Activated CD4-positive, alpha-beta T cell treated with anti-CD3 and anti-CD28 coated beads for 36 hours (primary cell): ENCODE measurements around the gene DEPDC5. TPM values are rescaled to one million over a fixed set of nuclear protein-coding genes. Genes with fewer than 3 reads are reported as not detected.

Experiments
- ATAC-seq: fragments of 200-7000 bp; cut with Tn5 transposase; one replicate; pipeline ENCODE4 v1.10.0; 2021; ENCODE audit warnings: mild to moderate bottlenecking, moderate library complexity
- CTCF ChIA-PET: fragments of 350-600 bp; sonication (Branson Sonifier 250); formaldehyde crosslinking; loops from one replicate; lab custom pipeline; 2021; ENCODE audit warnings: antibody characterized with exemption; lab: Charles Lee
- POLR2A ChIA-PET: fragments of 350-600 bp; sonication (Branson Sonifier 250); formaldehyde crosslinking; loops from one replicate; lab custom pipeline; 2021; ENCODE audit warnings: antibody characterized with exemption, inconsistent platforms; lab: Charles Lee
- DNase-seq: peaks from one replicate; pipeline ENCODE4 v3.0.0-alpha.2; 2020
- H3K27ac Mint-ChIP-seq: one replicate; pipeline ENCODE4 v1.8.0; 2021; ENCODE audit warnings: mixed read lengths
- H3K27me3 Mint-ChIP-seq: one replicate; pipeline ENCODE4 v1.8.0; 2021; ENCODE audit warnings: mixed read lengths
- H3K36me3 Mint-ChIP-seq: one replicate; pipeline ENCODE4 v1.8.0; 2021; ENCODE audit warnings: low read depth, mixed read lengths
- H3K4me1 Mint-ChIP-seq: one replicate; pipeline ENCODE4 v1.8.0; 2021; ENCODE audit warnings: mixed read lengths
- H3K4me3 Mint-ChIP-seq: one replicate; pipeline ENCODE4 v1.8.0; 2021; ENCODE audit warnings: mild to moderate bottlenecking, moderate library complexity, mixed read lengths
- H3K9me3 Mint-ChIP-seq: one replicate; pipeline ENCODE4 v1.8.0; 2021; ENCODE audit warnings: low read depth, mixed read lengths
- intact Hi-C, 2 experiments: fragments of 100-400 bp; cut with DNase I in 1 of 2; cut with micrococcal nuclease in 1 of 2; formaldehyde crosslinking; loops; one replicate each; pipeline versions ENCODE4 v1.14.2 to v1.15.1; 2022 to 2024; cut with DNase I, micrococcal nuclease
- total RNA-seq, 2 experiments: library from RNA; stranded (reverse); gene quantifications; one replicate each; pipeline ENCODE4 v1.2.3, GENCODE V29; 2021

The DEPDC5 gene
- total RNA-seq, 2 experiments from 2014 or later, result 35.3 to 47.1 TPM

DNA sequence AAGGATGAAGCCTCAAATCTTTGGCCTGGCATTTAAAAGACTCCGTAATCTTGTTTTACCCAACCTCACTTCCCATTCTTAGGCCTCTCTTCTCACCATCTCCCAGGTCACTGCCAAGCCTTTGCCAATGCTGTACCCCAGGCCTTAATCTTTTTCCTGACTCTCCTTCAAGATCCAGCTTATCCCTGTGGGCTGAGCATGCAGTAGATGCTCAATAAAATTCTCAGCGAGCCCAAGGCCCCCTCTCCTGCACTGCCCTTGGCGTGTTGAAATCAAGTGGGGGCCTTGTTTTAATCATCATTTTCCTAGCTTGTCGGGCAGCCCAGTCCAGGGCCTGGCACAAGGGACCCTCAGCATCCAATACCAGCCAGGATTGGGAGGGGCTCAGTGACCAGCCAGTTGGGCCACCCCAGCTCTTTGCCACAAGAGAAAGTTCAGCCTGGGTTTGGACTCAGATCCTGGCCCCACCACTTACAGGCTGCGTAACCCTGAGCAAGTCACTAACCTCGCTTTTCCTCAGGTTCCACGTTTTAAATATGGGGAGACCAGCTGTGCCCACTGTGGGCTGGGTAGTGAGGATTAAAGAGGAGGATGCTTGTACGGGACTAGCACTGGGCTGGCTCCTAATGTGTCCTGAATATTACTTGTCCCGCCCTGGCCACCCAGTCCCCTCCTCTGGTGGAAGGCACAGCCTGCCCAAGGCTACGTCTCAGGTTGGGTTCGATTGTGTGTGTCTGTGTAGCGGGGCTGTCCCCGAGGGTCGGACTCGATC is 189.6 kb downstream of the DEPDC5 start:
- no peak for DNase-seq
- peak overlapping the region; percentile 67 for H3K27ac Mint-ChIP-seq
- H3K36me3 Mint-ChIP-seq, result peaks cover 12% of the 10 kb centered on the region
- CTCF ChIA-PET, result interaction anchor here (1.3 to 3.1 kb wide), 2 partner anchors 27 to 281 kb away, joined by 3 to 11 read pairs; partner anchors contain the start of gene PISD
- no peak for ATAC-seq
- peaks cover 21% of the 10 kb centered on the region for H3K4me1 Mint-ChIP-seq
- intact Hi-C loops, result loop anchor here in 1 of 2 experiments (10.0 kb wide), 2 partner anchors 449 to 599 kb away; partner anchors contain the start of genes PATZ1 and SFI1
- no peaks in the 10 kb centered on the region for H3K27me3 Mint-ChIP-seq
- POLR2A ChIA-PET, result interaction anchor here (0.6 kb wide), 1 partner anchor 132 kb away, joined by 3 read pairs; no protein-coding TSS in a partner anchor
- H3K4me3 Mint-ChIP-seq, result no peak overlapping the region
- H3K9me3 Mint-ChIP-seq, result no peaks in the 10 kb centered on the region

DNA sequence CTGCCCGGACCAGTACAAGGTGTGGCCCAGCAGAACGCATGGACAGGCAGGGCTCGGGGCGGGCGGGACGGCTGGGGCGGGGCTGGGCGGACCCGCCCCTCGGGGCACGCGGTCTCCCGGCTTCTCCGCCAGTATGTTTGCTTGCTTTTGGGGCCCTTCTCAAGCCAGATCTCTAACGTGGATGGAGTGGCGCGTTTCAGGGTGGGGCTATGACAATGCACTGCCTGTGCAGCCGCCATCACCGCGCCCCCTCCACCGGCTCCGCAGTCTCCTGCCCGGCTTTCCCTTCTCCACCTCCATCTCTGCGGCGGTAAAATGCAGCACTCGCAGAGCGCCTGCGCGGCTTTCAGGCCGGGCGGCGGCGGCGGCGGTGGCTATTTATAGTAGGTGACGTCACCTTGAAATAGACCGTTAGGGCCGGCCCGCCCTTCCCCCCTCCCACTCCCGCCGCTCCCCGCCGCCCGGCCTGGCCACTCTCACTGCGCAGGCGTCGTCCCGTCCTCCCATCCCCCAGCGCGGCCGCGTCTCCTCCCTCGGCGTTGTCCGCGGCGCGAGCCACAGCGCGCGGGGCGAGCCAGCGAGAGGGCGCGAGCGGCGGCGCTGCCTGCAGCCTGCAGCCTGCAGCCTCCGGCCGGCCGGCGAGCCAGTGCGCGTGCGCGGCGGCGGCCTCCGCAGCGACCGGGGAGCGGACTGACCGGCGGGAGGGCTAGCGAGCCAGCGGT is 190.3 kb downstream of the DEPDC5 start, which contains the start of gene YWHAH:
Gene YWHAH (plus strand): TSS at position 558 of the 722 bp plus-strand sequence. CDS start 199 bp downstream, outside the sequence.
- intact Hi-C loops, result loop anchor here (1.0 to 10.0 kb wide), 13 partner anchors 26 to 651 kb away; partner anchors contain the start of genes DRG1 (in 1 of the 2), FBXO7 (in 1 of the 2), PATZ1 (in 1 of the 2) and PIK3IP1 (in 1 of the 2)
- Mint-ChIP-seq H3K36me3 (peaks cover 17% of the 10 kb centered on the region), H3K9me3 (no peaks in the 10 kb centered on the region), H3K4me1 (peaks cover 21% of the 10 kb centered on the region), H3K4me3 (no peak within 1 kb of the TSS), H3K27me3 (no peaks in the 10 kb centered on the region), H3K27ac (peak within 1 kb of the TSS; percentile 84)
- ChIA-PET POLR2A (no interaction called here), CTCF (interaction anchor here (1.3 to 3.1 kb wide), 3 partner anchors 26 to 282 kb away, joined by 3 to 11 read pairs (median 7); partner anchors contain the start of gene PISD)
- peak; percentile 73 for ATAC-seq
- peak; percentile 96 for DNase-seq

DNA sequence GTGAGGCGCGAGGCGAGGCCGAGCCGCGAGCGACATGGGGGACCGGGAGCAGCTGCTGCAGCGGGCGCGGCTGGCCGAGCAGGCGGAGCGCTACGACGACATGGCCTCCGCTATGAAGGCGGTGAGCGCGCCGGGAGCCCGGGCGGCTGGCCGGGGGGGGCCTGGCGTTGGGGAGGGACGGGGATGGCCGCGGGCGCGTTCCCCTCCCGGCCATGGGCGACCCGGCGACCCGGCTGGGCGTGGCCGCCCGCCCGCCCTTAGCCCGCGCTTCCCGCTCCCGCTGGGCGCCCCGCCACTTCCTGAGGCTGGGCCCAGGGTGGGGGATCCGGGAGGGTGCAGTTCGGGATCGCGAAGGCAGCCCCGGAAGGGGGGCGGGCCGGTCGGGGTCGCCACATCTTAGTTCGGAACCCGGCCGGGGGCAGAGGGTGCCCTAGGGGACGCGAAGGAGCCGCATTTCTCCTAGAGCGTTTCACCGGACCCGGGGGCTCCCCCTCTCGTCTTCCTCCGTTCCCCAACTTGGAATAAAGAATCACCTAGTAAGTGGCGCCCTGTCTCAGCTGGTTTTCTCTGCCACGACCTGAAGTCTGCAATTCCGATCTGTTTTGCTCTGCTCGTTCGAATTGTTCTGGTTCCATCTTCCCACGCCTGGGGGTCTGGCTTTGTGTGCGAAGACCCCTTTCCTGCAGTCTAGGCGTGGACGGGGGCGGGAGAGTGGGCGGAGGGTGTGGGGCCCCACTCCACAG is 191.1 kb downstream of the DEPDC5 start:
- ATAC-seq, result peak; percentile 18
- Mint-ChIP-seq H3K27me3 (no peaks in the 10 kb centered on the region), H3K36me3 (peaks cover 21% of the 10 kb centered on the region), H3K4me3 (no peak overlapping the region), H3K9me3 (no peaks in the 10 kb centered on the region), H3K4me1 (peaks cover 21% of the 10 kb centered on the region), H3K27ac (no peak overlapping the region)
- peak; percentile 56 for DNase-seq
- ChIA-PET CTCF (interaction anchor here (0.6 to 3.1 kb wide), 4 partner anchors 25 to 308 kb away, joined by 3 to 11 read pairs (median 5); no protein-coding TSS in a partner anchor), POLR2A (no interaction called here)
- intact Hi-C loops, result loop anchor here (1.0 to 10.0 kb wide), 14 partner anchors 25 to 652 kb away; partner anchors contain the start of genes DEPDC5 (in 1 of the 2), DRG1 (in 1 of the 2), FBXO7 (in 1 of the 2) and PATZ1 (in 1 of the 2)

DNA sequence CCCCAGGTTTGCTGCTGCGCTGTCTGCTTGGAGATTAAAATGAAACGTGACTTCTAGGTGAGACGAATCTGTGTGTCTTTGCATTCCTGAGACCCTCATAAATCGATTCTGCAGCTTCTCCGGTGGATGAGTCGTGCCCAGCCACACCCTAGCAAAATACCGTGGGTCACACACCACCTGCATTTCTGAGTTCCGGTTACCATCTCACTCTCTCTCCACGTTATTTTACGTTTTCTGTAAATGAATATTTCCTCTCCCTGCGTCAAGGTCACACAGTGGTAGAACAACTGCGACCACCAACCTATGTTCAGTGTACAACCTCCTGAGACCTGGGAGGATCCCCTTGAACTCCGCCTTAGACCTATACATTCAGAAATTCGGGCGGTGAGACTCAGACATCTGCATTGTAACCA is 191.6 kb downstream of the DEPDC5 start:
- ATAC-seq (no peak), DNase-seq (peak; percentile 34)
- Mint-ChIP-seq H3K9me3 (no peaks in the 10 kb centered on the region), H3K4me1 (peaks cover 24% of the 10 kb centered on the region), H3K36me3 (peaks cover 24% of the 10 kb centered on the region), H3K27me3 (no peaks in the 10 kb centered on the region), H3K4me3 (no peak overlapping the region), H3K27ac (no peak overlapping the region)
- ChIA-PET POLR2A (no interaction called here), CTCF (interaction anchor here (0.6 to 3.1 kb wide), 6 partner anchors 13 to 307 kb away, joined by 3 to 11 read pairs (median 4); partner anchors contain the start of gene PISD)
- intact Hi-C loops, result loop anchor here (2.0 to 10.0 kb wide), 7 partner anchors 25 to 653 kb away; partner anchors contain the start of genes DEPDC5 (in 1 of the 2), FBXO7 (in 1 of the 2), PATZ1 (in 1 of the 2) and PIK3IP1 (in 1 of the 2)

DNA sequence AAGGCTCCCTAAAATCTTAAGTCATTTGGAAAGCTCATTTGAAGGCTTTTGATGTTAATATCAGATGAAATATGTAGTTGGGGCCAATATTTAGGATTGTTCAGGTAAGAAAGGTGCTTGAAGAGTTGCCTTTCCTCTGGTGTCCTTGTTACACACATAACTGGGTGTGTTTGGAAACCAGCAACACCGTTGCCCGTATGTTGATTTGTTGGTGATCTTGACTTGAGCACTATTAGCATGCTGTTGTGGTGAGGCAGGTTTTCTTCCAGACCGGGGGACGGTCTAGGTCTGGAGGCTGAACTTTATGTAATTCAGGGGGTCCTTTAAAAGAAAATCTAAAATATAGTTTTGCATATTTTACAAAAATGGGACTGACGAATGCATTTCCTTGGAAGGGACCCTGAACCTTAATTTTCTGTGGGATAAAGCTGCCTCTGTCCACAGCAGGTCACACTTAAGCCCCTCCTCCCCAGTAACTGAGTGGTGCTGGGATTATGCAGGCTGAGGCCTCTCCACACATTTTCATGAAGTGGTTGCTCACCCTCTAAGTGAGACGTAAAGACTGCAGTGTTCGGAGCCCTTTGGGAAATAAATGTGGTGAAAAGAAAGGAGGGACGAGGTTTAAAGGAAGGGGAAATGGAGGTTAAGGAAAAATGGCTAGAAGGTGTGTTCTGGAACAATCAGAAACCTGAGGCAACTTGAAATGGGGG is 192.3 kb downstream of the DEPDC5 start:
- CTCF ChIA-PET, result interaction anchor here (0.6 to 3.1 kb wide), 6 partner anchors 9 to 285 kb away, joined by 3 to 11 read pairs (median 4); partner anchors contain the start of gene PISD
- Mint-ChIP-seq H3K27me3 (no peaks in the 10 kb centered on the region), H3K4me3 (no peak overlapping the region), H3K4me1 (peaks cover 31% of the 10 kb centered on the region), H3K36me3 (peaks cover 30% of the 10 kb centered on the region), H3K9me3 (no peaks in the 10 kb centered on the region), H3K27ac (no peak overlapping the region)
- POLR2A ChIA-PET, result no interaction called here
- no peak for DNase-seq
- intact Hi-C loops, result loop anchor here (2.0 to 10.0 kb wide), 8 partner anchors 25 to 653 kb away; partner anchors contain the start of genes DEPDC5 (in 1 of the 2), FBXO7 (in 1 of the 2), PATZ1 (in 1 of the 2) and PIK3IP1 (in 1 of the 2)
- no peak for ATAC-seq

DNA sequence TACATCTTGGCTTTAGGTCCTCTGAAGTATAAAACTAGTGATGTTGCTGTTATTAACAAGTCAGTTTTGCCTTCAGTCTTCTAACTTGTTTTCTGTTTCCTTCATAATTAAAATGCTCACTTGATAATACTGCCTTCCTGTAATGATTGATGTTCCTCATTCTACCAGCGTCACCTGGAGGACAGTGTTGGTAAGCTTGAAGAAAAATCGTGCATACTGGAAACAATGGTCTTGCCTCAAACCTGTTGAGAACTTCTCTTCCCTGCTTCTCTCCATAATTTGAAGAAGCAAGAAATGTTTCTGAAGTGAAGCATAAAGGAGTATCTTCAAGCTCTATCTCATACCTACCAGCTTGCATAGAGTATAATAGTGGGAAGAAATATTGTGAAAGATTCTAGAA is 193.5 kb downstream of the DEPDC5 start:
- H3K27ac Mint-ChIP-seq, result no peak overlapping the region
- POLR2A ChIA-PET, result no interaction called here
- no peaks in the 10 kb centered on the region for H3K9me3 Mint-ChIP-seq
- intact Hi-C loops, result loop anchor here (1.0 to 10.0 kb wide), 5 partner anchors 195 to 602 kb away; partner anchors contain the start of genes DEPDC5 (in 1 of the 2), PATZ1 (in 1 of the 2), PISD (in 1 of the 2) and PRR14L (in 1 of the 2)
- peak; percentile 47 for DNase-seq
- no peaks in the 10 kb centered on the region for H3K27me3 Mint-ChIP-seq
- peaks cover 42% of the 10 kb centered on the region for H3K36me3 Mint-ChIP-seq
- CTCF ChIA-PET, result interaction anchor here (0.7 to 1.9 kb wide), 2 partner anchors 14 to 286 kb away, joined by 4 read pairs; partner anchors contain the start of gene PISD
- ATAC-seq, result no peak
- H3K4me1 Mint-ChIP-seq, result peaks cover 43% of the 10 kb centered on the region
- peak overlapping the region; percentile 11 for H3K4me3 Mint-ChIP-seq

DNA sequence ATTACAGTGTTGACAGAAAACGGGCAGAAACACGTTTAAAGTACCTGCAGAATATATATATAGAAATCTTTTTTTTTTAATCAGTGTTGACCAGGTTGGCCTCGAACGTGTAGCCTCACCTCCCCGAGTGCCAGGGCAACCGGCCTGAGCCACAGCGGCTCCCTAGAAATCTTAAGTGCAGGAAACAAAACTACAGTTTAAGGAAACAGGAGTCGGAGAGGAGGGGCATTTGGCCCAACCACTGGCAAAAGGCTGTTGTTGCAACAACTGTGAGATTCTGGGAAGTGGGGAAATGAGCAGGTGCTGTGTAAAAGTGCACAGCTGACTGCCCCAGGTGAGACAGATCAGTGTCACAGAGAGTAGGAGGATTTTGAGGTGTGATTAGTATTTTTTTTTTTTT is 194.2 kb downstream of the DEPDC5 start:
- POLR2A ChIA-PET, result no interaction called here
- Mint-ChIP-seq H3K27ac (no peak overlapping the region), H3K36me3 (peaks cover 44% of the 10 kb centered on the region), H3K9me3 (no peaks in the 10 kb centered on the region), H3K4me1 (peaks cover 43% of the 10 kb centered on the region), H3K27me3 (no peaks in the 10 kb centered on the region), H3K4me3 (no peak overlapping the region)
- CTCF ChIA-PET, result interaction anchor here (1.2 to 3.7 kb wide), 3 partner anchors 14 to 284 kb away, joined by 3 to 37 read pairs (median 8); partner anchors contain the start of gene PISD
- DNase-seq (no peak), ATAC-seq (no peak)
- intact Hi-C loops, result loop anchor here (5.0 to 10.0 kb wide), 3 partner anchors 196 to 603 kb away; partner anchors contain the start of genes DEPDC5 (in 1 of the 2), PATZ1 (in 1 of the 2), PRR14L (in 1 of the 2) and SFI1 (in 1 of the 2)

DNA sequence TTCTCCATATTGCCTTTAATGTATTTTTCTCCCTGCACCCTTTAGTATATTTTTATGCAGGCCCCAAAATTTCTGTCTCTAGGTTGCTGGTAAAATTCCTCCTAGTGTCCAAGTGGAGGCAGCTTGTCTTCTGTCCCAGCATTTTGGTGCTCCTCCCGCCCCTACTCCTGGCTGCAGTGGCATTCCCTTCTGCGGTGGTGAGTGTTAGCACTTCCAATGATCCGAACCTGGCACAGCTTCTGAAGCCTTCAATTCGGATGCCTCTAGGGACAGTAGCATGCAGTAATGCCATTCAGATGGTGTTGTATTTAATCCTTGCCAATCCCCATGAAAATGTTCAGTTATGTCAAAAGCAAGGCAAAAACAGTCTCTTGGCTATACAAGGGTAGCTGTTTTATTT is 196.4 kb downstream of the DEPDC5 start:
- ChIA-PET POLR2A (interaction anchor here (0.6 to 1.2 kb wide), 2 partner anchors 137 to 288 kb away, joined by 3 to 4 read pairs; partner anchors contain the start of gene PISD), CTCF (interaction anchor here (0.6 to 3.7 kb wide), 8 partner anchors 9 to 459 kb away, joined by 3 to 37 read pairs (median 3); partner anchors contain the start of gene PISD)

More for the DNA sequence above, 196.4 kb downstream of the DEPDC5 start:
- Mint-ChIP-seq H3K36me3 (peaks cover 59% of the 10 kb centered on the region), H3K4me1 (peaks cover 57% of the 10 kb centered on the region), H3K27ac (no peak overlapping the region), H3K9me3 (no peaks in the 10 kb centered on the region), H3K27me3 (no peaks in the 10 kb centered on the region), H3K4me3 (no peak overlapping the region)
- no peak for DNase-seq
- no peak for ATAC-seq
- intact Hi-C loops, result loop anchor here in 1 of 2 experiments (2.0 kb wide), 1 partner anchor 121 kb away; no protein-coding TSS in a partner anchor
